Measurements from ENCODE around the gene DNAH7. TPM values are rescaled to one million over a fixed set of nuclear protein-coding genes. Genes with fewer than 3 reads are reported as not detected.

Gene DNAH7
- total and polyA plus RNA-seq, 2 of the 8 experiments (the other 6 are each of a cell fraction or from before 2014, with no cell fraction given): 0.07 to 0.08 TPM

DNA sequence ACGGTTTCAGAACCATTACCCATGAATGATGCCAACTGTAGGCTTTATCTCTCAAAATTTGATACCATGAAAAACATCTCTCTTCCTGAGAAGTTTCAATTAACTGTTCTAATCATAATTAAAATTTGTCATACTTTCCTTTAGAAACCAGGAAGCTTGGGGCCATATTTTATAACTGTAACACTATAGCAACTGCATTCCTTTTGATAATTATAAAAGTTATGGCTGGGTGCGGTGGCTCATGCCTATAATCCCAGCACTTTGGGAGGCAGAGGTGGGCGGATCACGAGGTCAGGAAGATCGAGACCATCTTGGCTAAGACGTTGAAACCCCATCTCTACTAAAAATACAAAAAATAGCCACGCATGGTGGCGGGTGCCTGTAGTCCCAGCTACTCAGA lies 70.6 kb downstream of the DNAH7 start:
- 87% methylated on average over 8 of the region's 8 CpGs; no CpG with 5 or more reads in 1 of the 2 experiments for WGBS, 2 experiments (ENCODE audit: extremely low coverage in 1 of 2, insufficient coverage in 1 of 2, insufficient read length in 1 of 2, insufficient replicate concordance in 2 of 2, low coverage in 1 of 2, low lambda C conversion rate in 2 of 2, missing lambda C conversion rate in 1 of 2)
- Histone ChIP-seq H2AFZ (ENCODE audit: low read length) (no peak overlapping the region), H3K18ac (ENCODE audit: extremely low read depth, low read length) (no peak overlapping the region), H3K56ac (replicated peaks; ENCODE audit: insufficient read length, low read depth, low read length) (no peak overlapping the region), H3K79me1 (ENCODE audit: low read depth, low read length) (no peaks in the 10 kb centered on the region), H3K27ac (ENCODE audit: low read depth, low read length) (no peak overlapping the region), H3K4me3 (ENCODE audit: extremely low read depth in 1 of 4, insufficient read depth in 2 of 4, low read depth in 3 of 4, low read length in 4 of 4) (no peak overlapping the region), H4K8ac (ENCODE audit: extremely low read depth, insufficient read depth, low read length) (no peak overlapping the region), H2BK15ac (ENCODE audit: low read length) (no peak overlapping the region), H3K79me2 (ENCODE audit: control insufficient read depth in 1 of 2, insufficient read depth in 2 of 2, low read length in 2 of 2) (no peaks in the 10 kb centered on the region), H4K5ac (ENCODE audit: insufficient read length, low read depth, low read length) (no peak overlapping the region), H2AK5ac (ENCODE audit: low read depth, low read length) (no peak overlapping the region), H4K20me1 (replicated peaks in 1 of 2; ENCODE audit: control insufficient read depth in 1 of 2, insufficient read depth in 2 of 2, low read length in 2 of 2) (no peaks in the 10 kb centered on the region), H3K23ac (ENCODE audit: insufficient read length) (no peak overlapping the region), H3K14ac (ENCODE audit: insufficient read length) (no peak overlapping the region), H4K91ac (replicated peaks; ENCODE audit: insufficient read length, low read length) (no peak overlapping the region), H2BK5ac (ENCODE audit: low read depth, low read length) (no peak overlapping the region), H2BK12ac (ENCODE audit: low read depth, low read length) (no peak overlapping the region), H3K23me2 (ENCODE audit: low read depth, low read length) (no peaks in the 10 kb centered on the region), H2BK20ac (ENCODE audit: low read length) (no peak overlapping the region), H3K9ac (replicated peaks in 1 of 4; ENCODE audit: extremely low read depth in 1 of 4, low read depth in 3 of 4, low read length in 3 of 4) (no peak overlapping the region), H3K9me3 (ENCODE audit: insufficient read depth in 2 of 2, low read depth in 1 of 2, low read length in 1 of 2) (no peaks in the 10 kb centered on the region), H3K4ac (replicated peaks; ENCODE audit: insufficient read length, low read depth, low read length) (no peak overlapping the region), H3K36me3 (ENCODE audit: control insufficient read depth in 2 of 4, insufficient read depth in 4 of 4, low read length in 3 of 4) (no peaks in the 10 kb centered on the region), H2BK120ac (replicated peaks; ENCODE audit: low read depth, low read length) (no peak overlapping the region), H3K27me3 (replicated peaks in 1 of 4; ENCODE audit: control insufficient read depth in 3 of 4, extremely low read depth in 1 of 4, insufficient read depth in 3 of 4, low read length in 3 of 4) (no peaks in the 10 kb centered on the region), H3K4me1 (replicated peaks in 1 of 4; ENCODE audit: control insufficient read depth in 3 of 4, insufficient read depth in 4 of 4, low read length in 3 of 4) (peaks cover 0 to 3% (median 0%) of the 10 kb centered on the region in 4 experiments; a peak in 2 of 7 replicates), H3K4me2 (ENCODE audit: insufficient read depth in 1 of 2, low read depth in 2 of 2, low read length in 2 of 2) (no peak overlapping the region)
- DNase-seq (ENCODE audit: low read depth in 1 of 2, low spot score in 2 of 2): no peak
- TF ChIP-seq TAF1 (IDR thresholded peaks at IDR 0.05; ENCODE audit: low read depth, low read length) (no peak), SP2 (IDR thresholded peaks at IDR 0.05; ENCODE audit: low read length) (no peak), CBX5 (IDR thresholded peaks at IDR 0.05; ENCODE audit: low read depth, low read length) (no peak), TEAD4 (IDR thresholded peaks at IDR 0.05; ENCODE audit: low read depth, low read length) (no peak), RNF2 (IDR thresholded peaks at IDR 0.05; ENCODE audit: borderline replicate concordance, low read depth, low read length, missing control alignments, poor library complexity, severe bottlenecking) (no peak), BCL11A (IDR thresholded peaks at IDR 0.05; ENCODE audit: low read depth in 2 of 2, low read length in 2 of 2) (no peak), JUND (IDR thresholded peaks at IDR 0.05; ENCODE audit: low read length) (no peak), CHD1 (IDR thresholded peaks at IDR 0.05; ENCODE audit: low read depth, low read length) (no peak)
- ChIA-PET CTCF (ENCODE audit: partially characterized antibody) (interaction anchor here (0.9 to 1.1 kb wide), 2 partner anchors 18 to 753 kb away, joined by 3 read pairs; no protein-coding TSS in a partner anchor), POLR2A (ENCODE audit: partially characterized antibody) (interaction anchor here (0.6 kb wide), 1 partner anchor 46 kb away, joined by 3 read pairs; no protein-coding TSS in a partner anchor)
- FAIRE-seq: no peak
